Dermis blood vessel endothelial cell (primary cell): Measurements from ENCODE around the gene TMEM26. TPM values are rescaled to one million over a fixed set of nuclear protein-coding genes. Genes with fewer than 3 reads are reported as not detected.

Experiments
- DNase-seq: peaks from one replicate; pipeline ENCODE4 v3.0.0; 2010
- total RNA-seq: library from RNA; depleted of rRNA; stranded (reverse); fragments of >200 nt; gene quantifications from 2 replicates; pipeline ENCODE4 v1.2.3, GENCODE V29; 2014

TMEM26 gene
- not detected in 2 replicates for total RNA-seq

DNA sequence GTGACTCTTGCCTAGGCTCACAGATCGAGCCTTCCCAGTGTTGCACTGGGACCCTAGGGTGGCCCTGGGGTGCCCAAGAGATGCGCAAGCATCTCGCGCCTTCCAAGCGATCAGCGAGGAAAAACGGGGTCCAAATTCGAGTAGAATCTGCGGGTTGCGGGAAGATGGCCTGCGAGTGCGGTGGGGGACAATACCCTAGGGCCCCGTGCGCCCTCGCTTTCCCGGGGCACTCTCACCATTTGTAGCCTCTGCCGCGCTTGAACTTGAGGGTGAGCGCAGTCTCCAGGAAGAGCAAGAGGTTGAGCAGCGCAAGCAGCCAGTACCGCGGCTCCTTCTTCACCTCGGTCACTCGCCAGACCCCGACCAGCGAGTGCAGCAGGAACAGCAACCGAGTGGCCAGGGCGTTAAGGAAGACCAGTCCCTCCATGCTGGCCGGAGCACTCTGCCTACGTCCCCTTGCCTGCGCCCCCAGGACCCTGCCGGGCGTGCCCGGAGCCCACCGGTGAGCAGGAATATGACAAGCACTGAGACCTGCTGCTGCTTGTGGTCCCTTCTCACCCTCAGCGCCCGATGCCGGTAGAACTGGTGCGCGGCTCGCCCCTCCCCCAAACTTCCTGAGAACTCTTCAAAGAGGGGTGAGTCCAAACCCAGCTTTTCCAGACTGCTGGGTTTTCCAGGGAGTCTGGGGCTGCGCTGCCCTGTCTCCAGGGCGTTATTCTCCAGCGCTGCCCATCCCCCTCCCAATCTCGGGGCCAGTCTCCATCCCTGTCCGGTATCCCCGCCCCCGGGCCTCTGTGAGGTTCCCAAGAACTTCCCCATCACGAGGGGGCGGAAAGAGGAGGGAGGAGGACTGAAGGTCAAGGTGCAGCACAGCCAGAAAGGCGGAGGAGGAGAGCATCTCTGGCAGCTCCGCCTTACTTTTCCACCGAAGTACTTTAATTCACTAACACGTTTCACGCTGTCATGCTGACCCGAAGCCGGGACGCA, at the start of gene TMEM26:
TMEM26 (minus strand) TSS at position 727 of the 987 bp plus-strand sequence; CDS start at position 427, 300 bp downstream.
- DNase-seq, result peak; percentile 30

DNA sequence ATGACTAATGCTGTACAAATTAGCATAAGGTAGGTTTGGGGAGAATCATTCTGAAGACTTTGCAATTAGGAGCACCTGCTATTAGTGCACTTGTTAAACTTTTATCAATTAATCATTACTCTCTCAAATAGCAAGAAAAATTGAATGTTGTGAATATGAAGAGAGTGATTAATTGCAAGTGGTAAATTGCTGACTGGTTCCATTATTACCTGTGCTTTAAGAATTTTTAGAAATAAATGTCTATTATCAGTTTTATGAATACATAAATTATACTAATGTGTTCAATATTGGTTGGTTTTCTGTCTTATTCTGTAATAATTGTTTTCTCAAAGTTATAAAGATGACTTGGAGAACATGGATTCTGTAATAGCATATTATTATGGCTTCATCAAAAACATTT, 47.3 kb upstream of the TMEM26 start:
- no peak for DNase-seq

DNA sequence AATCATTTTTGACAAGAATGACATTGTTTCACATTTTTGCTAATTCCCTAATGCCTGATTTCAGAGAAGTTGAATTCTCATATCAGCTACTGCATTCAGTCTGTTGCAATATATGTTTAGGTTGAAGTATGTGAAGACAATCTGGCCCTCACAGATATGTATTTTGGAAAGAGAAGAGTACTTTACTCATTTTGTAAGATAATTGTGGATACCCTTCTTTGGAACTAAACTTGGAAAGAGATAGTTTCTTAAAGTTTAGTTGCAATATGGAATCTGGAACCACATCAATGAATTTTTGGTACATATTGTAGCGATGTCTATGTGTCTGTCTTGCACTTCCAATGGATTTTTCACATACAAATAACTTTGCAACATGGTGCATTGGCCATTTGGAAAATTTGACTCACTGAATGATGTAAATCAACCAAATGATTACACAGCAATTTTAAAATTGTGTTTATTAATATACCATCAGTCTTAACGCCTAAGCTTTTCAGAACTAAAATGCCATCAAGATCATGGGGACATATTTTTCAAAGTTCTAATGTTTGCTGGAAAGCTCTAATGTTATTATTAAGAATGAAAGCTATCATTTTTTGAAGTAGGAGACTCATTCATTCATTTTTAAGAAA, 39.3 kb upstream of the TMEM26 start:
- DNase-seq, result no peak

DNA sequence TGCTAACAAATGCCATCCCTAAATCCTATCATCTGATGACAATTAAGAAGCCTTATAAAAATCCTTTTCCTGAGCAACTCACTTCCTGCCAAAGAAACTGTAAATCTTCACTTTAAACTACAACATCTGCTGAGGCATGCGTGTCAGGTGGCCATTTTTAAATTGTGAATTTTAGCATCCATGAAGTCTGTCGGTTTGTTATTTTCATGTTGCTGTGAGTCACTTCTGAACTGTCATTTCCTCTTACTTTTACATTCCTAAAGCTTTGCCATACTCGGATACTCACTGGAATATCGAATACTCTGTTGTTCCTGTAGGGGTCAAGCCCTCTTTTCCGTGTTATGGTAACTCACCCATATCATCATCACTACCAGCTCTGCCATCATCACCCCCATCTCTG, 34.3 kb upstream of the TMEM26 start:
- peak; percentile 60 for DNase-seq

DNA sequence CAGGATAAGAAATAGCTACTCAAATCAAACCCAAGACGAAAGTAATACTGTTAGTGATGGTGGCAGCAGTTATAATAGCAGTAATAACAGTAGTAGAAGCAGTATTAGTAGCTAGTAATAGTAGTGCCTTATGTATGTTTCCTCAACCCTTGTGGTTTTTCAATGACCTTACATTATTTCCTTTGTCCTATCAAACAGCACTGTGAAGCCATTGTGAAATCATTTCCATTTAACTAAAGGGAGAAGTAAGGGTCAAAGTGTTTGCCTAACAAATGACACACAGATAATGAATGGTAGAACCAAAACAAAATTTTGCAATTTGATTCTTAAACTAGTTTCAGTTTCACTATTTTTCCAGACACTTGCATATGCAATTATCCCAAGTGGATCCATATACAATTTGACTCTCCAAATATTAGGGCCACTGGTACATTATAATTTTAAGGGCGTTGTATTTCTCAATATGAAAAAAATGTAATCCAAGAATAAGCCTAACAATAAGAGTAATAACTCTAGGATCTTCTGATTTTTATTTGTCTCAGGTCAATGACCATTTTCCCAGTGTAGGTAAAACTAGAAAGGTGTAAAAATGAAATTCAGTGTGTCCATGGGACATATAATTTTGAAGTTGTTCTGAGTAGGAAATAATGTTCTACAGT, 33.7 kb upstream of the TMEM26 start:
- peak; percentile 6 for DNase-seq

DNA sequence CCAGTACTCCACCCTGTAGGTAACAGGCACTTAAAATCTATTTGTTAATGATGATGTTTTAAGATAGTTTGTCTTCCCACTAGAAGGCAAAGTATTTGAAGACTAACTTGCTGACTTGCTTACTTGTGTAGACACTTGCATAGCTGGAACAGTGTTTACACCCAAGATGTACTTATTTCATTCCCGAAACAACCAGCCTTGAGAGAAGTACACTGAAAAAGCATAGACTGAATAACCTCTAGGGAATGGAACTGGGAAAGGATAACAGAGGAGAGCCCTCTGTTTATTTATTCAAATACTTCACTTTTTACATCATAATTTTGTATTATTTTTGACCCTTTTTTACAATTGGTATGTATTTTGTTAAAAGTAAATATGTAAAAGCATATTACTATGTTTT, 33.1 kb upstream of the TMEM26 start:
- DNase-seq, result no peak

DNA sequence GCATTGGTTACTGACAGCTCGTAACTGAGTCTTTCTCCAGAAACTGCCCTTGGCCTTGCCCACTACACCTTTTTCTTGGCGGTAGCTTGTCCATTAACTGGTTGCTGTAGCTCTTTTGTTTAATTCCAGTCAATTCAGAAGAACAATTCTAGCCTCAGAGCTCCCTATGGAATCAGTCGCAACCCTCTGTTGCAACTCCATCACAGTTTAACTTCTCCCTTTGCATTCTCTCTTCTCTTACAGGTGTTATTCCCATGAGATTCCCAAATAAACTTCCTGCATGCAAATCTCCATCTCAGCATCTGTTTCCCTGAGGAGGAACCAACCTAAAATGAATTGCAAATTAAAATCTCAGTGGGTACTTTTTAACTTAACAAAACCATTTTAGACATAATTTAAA, 28.4 kb upstream of the TMEM26 start:
- no peak for DNase-seq

DNA sequence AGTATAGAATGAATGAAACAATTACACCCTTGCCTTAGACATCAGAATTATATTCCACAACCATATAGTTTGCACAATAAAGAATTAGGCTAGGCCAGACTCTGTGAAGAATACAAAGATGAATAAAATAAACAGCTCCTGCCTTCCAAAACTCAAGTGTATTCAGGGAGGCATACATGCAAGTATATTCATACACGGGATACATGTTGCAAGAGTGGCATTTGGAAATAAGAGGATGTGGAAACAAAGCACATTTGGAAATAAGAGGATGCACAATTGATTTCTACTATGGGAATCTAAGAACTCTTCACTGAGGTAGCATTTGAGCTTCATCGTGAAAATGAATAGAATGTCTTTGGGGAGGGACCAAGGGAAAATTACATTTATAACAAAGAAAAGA, 27.0 kb upstream of the TMEM26 start:
- DNase-seq, result no peak

DNA sequence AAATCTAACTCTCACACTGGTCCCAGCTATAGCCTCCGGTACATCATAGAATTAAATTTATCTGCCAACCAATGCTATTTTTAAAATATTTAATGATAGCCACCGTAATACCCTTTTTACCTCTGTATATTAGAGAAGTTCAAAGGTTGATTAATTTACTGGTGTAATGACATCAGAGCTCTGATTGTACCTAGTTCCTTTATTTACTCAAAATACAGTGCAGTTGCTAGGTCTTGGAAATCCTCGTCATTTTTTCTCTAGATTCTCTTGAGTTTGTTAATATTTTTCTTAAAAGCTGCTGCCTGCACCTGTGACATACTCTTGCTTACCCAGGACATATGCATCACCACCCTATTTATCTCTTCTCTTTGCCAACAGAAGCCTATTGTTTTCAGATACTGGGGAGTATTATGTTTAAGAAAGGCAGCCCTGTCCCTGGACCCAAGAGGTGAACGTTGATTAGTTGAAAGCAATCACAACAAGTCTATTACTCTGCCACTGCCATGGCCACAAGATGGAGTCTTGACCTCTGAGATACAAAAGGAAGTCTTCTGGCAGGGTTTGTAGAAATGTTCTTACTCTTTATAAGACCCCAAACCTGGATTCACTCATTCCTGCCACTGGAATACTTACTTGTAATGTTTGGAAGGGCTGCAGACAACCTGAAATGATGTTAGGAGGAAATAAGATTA, 25.6 kb upstream of the TMEM26 start:
- no peak for DNase-seq

DNA sequence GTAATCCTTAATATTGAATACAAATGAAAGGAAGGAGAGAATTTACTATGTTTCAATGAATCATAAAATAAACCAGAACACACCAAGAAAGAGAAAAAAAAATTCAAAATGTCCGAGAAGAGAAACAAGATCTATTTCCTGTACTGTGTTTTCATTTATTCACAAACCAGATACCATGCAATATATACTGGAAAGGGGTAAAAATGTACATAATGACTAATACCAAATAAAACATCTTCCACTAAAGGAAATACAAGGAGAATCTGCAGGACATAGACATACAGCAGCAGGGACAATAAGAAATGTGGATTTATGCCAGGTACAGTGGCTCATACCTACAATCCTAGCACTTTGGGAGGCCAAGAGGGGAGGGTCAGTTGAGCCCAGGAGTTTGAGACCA, 24.3 kb upstream of the TMEM26 start:
- DNase-seq, result no peak

DNA sequence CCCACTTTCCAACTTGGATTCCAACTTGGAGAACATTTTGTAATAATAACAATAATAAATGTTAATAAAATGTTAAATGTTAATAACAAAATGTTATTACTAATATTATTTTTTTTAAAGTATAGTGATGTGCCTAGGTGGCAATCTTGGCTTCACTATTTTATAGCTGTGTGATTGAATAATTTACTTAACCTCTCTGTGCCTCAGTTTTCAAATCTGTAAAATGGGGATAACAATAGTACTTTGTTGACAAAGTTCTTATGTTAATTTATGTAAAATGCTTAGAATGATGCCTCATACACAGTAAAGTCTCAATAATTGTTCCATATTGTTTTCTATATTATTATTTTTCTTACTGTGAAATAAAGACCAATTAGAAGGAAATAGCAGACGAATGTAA, 23.3 kb upstream of the TMEM26 start:
- no peak for DNase-seq

DNA sequence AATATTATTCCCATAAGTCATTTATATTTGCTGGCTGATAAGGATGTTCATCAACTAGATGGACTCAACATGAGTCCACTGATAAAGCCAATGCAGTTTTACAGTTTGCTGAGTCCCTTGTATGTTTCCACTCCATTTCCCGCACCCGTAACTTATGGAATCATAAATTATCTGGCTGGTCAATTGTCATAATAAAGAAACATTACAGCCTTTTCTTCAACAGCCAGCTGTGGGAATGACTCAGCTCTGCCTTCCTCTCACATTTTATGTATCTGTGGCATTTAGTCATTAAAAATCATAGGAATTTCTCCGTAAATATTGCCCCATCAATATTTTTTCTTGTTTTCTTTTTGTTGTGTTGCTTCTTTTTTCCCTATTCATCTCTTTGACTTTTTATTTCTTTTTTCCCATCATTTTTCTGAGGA, 22.3 kb upstream of the TMEM26 start:
- peak; percentile 72 for DNase-seq

DNA sequence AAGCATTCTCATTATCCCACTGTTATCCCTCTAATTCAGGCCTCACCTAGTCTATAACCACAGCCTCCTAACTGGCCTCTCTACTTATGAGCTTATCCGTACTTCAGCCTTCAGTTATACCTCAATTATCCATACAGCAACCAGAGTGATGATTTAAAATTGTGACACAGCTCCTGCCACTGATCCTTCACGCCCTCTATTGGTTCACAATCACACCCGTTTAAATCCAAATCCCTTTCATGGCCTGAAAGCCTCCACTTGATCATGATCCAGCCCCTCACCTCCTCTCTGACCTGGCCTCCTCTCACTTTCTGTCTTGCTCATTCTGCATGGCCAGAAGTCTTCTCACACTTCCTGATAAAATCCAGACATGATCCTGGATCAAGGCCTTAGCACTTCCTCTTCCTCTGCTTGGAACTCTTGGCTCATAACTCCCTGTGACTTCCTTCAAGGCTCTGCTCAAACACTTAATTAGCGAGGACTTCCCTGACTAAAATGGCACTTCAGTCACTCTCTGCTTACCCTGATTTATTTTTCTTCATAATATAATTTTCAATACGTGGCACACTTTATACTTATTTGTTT, 19.0 kb upstream of the TMEM26 start:
- peak; percentile 13 for DNase-seq

DNA sequence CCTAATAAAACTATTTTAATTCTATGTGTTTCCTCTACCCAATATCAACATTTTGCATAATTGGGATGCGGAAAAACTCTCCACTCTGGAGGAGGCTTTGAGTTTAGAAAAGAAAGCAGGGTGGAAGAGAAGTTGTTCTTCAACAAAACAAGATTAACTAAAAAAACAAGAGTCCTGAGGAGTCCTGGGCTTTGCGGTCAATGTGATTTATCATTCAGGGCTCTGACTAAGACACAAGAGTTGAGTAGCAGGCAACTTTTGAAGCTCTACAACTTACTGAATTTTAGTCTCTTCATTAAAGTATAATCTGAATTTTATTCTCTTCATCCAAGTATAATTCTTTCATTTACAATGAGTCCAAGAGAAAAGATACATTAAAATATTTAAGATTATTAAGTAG, 18.3 kb upstream of the TMEM26 start:
- no peak for DNase-seq

DNA sequence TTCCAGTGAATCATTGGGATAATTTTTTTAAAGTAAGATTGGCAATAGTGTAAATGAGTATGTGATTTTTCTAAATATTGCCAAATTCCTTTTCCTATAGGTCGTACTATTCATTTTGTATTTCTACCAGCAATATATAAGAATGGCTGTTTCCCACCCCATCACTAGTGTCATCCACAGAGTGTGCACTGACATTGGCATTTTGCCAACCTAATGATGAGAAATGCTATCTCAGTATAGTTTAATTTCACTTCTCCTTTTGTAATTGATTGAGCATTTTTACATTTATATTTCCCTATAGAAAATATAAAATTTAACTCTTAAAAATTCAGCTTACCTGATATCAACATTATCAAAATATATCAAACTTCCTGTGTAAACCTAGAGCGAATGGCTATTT, 17.6 kb upstream of the TMEM26 start:
- no peak for DNase-seq

DNA sequence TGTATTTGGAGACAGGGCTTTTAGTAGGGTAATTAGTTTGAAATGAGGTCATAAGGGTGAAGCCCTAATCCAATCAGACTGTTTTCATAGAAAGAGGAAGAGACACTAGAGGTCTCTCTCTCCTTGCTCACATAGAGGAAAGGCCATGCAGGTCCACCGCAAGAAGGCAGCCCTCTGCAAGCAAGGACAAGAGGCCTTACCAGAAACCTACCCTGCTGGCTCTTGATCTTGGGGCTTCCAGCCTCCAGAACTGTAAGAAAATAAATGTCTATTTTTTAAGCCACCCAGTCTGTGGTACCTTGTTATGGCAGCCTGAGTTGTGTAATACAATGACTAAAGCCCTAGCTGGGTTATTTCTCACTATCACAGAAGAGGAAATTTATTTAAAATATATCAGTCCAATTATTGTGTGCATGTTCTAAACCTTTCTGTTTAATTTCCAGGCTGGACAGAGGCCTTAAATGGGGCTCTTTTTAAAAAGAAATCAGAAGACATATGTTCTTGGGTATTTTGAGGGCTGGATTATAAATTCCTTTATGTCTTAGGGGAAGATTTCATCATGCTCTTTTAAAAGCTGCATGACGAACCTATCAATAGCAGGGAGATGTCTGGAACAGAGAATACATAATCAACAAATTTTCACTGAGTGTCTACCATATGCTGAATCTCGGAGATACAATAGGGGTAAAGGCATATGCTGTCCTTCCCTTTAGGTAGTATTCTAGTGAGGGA, 12.9 kb upstream of the TMEM26 start:
- no peak for DNase-seq

DNA sequence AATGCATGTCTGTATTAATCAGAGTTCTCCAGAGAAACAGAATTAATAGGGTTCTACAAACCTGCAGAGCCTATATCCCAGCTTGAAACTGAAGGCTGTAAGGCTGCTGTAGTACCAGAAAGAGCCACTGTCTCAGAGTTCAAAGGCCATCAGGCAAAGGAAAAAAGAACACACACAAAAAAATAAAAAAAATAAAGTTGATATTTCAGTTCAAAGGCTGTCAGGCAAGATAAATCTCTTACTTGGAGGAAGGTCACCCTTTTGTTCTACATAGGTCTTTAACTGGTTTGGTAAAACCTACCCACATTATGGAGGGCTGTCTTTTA, 12.0 kb upstream of the TMEM26 start:
- no peak for DNase-seq

DNA sequence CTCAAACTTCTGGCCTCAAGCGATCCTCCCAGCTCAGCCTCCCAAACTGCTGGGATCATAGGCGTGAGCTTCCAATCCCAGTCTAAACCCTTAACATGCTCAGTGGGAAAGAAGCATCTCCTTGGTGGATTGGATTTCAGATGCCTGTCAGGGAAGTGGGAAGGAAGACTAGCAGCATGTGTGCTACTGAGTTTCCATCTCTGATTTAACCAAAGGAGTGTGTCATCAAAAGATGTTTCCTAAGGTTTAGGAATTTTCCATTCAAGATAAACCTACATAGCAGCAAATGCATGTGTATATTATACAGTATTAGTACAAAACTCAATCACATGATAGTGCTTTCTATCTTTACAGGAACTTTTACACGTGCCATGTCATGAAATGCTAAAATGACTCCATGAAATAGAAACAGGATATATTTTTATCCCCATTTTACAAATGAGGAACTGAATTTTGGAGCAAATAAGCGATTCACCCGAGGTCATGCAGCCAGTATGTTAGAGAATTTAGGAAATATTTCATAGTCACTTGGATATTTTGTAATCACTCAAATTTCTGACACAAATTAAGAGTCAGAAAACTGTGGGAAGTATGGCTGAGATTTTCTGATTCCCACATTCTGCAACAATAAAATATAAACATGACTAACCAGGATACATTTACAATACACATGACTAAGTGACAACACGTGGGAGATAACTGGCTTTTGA, 11.4 kb upstream of the TMEM26 start:
- peak; percentile 47 for DNase-seq

DNA sequence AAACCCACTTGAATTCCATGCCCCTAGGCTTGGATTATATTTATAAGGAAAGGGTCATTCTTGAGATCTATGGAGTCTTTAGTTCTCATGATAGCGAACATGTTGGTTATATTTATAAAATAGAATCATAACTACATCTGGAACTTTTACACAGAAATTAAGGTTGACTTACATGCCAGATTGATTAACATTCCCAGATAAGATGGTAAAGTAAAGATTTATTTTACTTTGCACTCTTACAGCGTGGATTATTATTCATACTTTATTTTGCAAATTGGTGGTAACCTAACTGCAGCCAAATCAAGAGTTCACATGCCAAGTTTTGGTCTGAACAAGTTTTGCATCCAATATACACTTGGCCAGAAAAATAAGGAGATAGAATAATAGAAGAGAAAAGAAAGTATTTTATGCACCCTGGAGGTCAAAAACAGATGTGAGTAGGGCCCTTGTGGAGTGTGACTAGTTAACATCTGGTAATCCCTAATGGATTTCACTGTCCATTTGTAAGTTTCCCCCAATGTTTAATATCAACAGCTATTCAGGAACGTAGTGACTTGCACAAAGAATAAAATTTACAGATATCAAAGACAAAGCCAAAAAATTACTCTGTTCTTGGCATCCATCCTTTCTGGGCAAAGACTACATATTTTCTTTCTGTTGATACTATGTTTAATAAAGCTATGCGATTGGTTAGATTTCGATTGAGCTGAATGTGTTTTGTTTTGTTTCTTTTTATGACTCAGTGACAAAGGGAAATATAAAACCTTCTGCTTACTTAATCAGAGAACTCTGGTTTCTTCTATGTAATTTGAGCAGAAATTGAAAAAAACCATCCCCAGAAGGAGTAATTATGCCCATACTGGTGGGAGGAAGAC, 10.1 kb upstream of the TMEM26 start:
- peak; percentile 13 for DNase-seq

DNA sequence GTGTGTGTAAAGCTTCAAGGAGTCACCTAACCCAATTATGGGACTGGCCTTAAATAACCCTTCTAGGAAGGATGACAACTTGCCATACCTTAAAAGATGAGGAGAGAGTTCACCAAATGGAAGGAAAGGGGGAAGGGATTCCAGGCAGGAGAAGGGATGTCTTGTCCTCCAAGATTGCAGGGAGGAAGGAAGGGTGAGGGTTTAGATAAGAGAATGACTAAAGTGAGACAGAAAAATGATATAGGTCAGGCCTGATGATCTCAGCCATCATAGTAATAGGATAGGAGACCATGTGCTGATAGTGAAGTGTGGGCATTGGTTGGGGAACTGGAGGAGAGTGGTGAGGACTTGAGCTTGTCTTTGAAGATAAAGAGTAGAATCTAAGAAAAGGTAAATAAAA, 7.7 kb upstream of the TMEM26 start:
- DNase-seq, result no peak
